HepG2 (cell line): Measurements from ENCODE around the gene SMIM28. TPM values are rescaled to one million over a fixed set of nuclear protein-coding genes. Genes with fewer than 3 reads are reported as not detected.

ENCODE experiments used
- ATAC-seq: fragments of 200-7000 bp; cut with Tn5 transposase; 3 replicates; pipeline ENCODE4 v1.9.1; 2020; ENCODE audit warnings: mild to moderate bottlenecking, moderate library complexity
- BruUV-seq: library from RNA; stranded (reverse); fragments of 400-500 nt; replicated peaks from 2 replicates; lab custom pipeline; 2021; lab: Mats Ljungman, UMichigan
- CTCF ChIA-PET: fragments of 300-600 bp; formaldehyde crosslinking; extraction: SDS; loops from one replicate; lab custom pipeline; 2021; ENCODE audit warnings: low total read pairs, inconsistent platforms, low intra/inter-chr PET ratio; lab: Yijun Ruan, JAX
- POLR2A ChIA-PET: fragments of 350-600 bp; sonication (Branson Sonifier 250); formaldehyde crosslinking; loops from one replicate; lab custom pipeline; 2020; ENCODE audit warnings: antibody characterized with exemption, inconsistent platforms; lab: Yijun Ruan, JAX
- DNase-seq: peaks from one replicate; pipeline ENCODE4 v3.0.0-alpha.2; 2015; ENCODE audit warnings: low spot score
- FAIRE-seq: peaks from 3 replicates; lab custom pipeline; 2011; peaks lifted over from hg19 to GRCh38; lab: Jason Lieb, UNC
- H2AFZ ChIP-seq: one replicate; pipeline ENCODE4 v1.6.1; 2011; ENCODE audit warnings: low read length, inconsistent platforms
- H3K27ac ChIP-seq: fragments of 300-600 bp; 3 replicates; pipeline ENCODE4 v1.8.0; 2011; ENCODE audit warnings: mixed run types, mild to moderate bottlenecking, mixed read lengths, low read length, inconsistent platforms; ENCODE audit not compliant: insufficient read depth; ENCODE audit errors: extremely low read length
- H3K27me3 ChIP-seq, 2 experiments: fragments of 200-600 bp in 1 of 2; 2 replicates in 1 of 2; 3 replicates in 1 of 2; pipeline versions ENCODE4 v1.6.0 to v1.8.0; 2011; ENCODE audit warnings: low read length in 2 of 2, mild to moderate bottlenecking in 2 of 2, moderate library complexity in 2 of 2, inconsistent platforms in 1 of 2; ENCODE audit not compliant: insufficient read depth in 2 of 2, control insufficient read depth in 1 of 2
- H3K36me3 ChIP-seq, 2 experiments: fragments of 200-600 bp in 1 of 2; replicated peaks in 1 of 2; 2 replicates in 1 of 2; 3 replicates in 1 of 2; pipeline versions ENCODE4 v1.5.1 to v1.8.0; 2011; ENCODE audit warnings: low read length in 2 of 2, inconsistent platforms in 1 of 2; ENCODE audit not compliant: insufficient read depth in 2 of 2, control insufficient read depth in 1 of 2
- H3K4me1 ChIP-seq: 2 replicates; pipeline ENCODE4 v1.5.1; 2012; ENCODE audit warnings: low read length, inconsistent platforms; ENCODE audit not compliant: insufficient read depth
- H3K4me2 ChIP-seq: 2 replicates; pipeline ENCODE4 v1.6.0; 2011; ENCODE audit warnings: low read depth, low read length, inconsistent platforms
- H3K4me3 ChIP-seq, 3 experiments: fragments of 200-600 bp in 1 of 3; sonication (generic), shearing (Covaris generic) in 1 of 3; replicated peaks in 1 of 3; 2 replicates each; pipeline ENCODE4 v1.5.1; 2011 to 2016; ENCODE audit warnings: low read length in 3 of 3, inconsistent platforms in 2 of 3, low read depth in 2 of 3, mild to moderate bottlenecking in 2 of 3, control low read depth in 1 of 3, mixed read lengths in 1 of 3; ENCODE audit not compliant: insufficient read depth in 1 of 3
- H3K79me2 ChIP-seq: one replicate; pipeline ENCODE4 v1.6.1; 2011; ENCODE audit warnings: low read length, inconsistent platforms; ENCODE audit not compliant: insufficient read depth
- H3K9ac ChIP-seq: 2 replicates; pipeline ENCODE4 v1.6.0; 2011; ENCODE audit warnings: mild to moderate bottlenecking, low read depth, low read length, inconsistent platforms; ENCODE audit not compliant: insufficient read depth
- H3K9me3 ChIP-seq: 2 replicates; pipeline ENCODE4 v1.5.1; 2012; ENCODE audit warnings: mild to moderate bottlenecking, low read length
- H4K20me1 ChIP-seq: 2 replicates; pipeline ENCODE4 v1.6.0; 2011; ENCODE audit warnings: inconsistent platforms, mild to moderate bottlenecking, low read length, moderate library complexity; ENCODE audit not compliant: insufficient read depth
- ATF7 ChIP-seq, 2 experiments: fragments of 450-650 bp in 1 of 2; sonication (generic) in 1 of 2; formaldehyde crosslinking in 1 of 2; IDR thresholded peaks; 2 replicates each; pipeline versions ENCODE4 v1.4.0 to v1.6.1; 2016 to 2020; ENCODE audit warnings: antibody characterized with exemption in 1 of 2, mild to moderate bottlenecking in 1 of 2, missing genetic modification reagents in 1 of 2
- BRCA1 ChIP-seq: sonication (generic); formaldehyde crosslinking; IDR thresholded peaks from 2 replicates; pipeline ENCODE4 v1.4.0; 2020; ENCODE audit warnings: missing genetic modification reagents
- KDM6A ChIP-seq: IDR thresholded peaks from 2 replicates; pipeline ENCODE4 v1.6.1; 2016; ENCODE audit warnings: low read depth
- RAD51 ChIP-seq: fragments of 450-650 bp; IDR thresholded peaks from 2 replicates; pipeline ENCODE4 v1.6.1; 2016; ENCODE audit warnings: borderline replicate concordance
- SIN3A ChIP-seq: IDR thresholded peaks from 2 replicates; pipeline ENCODE4 v1.6.1; 2011; ENCODE audit warnings: low read depth, mild to moderate bottlenecking, control low read depth, low read length, borderline replicate concordance
- USF2 ChIP-seq, 2 experiments: sonication (generic) in 1 of 2; formaldehyde crosslinking in 1 of 2; IDR thresholded peaks; 2 replicates each; pipeline versions ENCODE4 v1.5.1 to v1.6.1; 2011 to 2020; ENCODE audit warnings: borderline replicate concordance in 1 of 2, low read depth in 1 of 2, low read length in 1 of 2, mild to moderate bottlenecking in 1 of 2, missing genetic modification reagents in 1 of 2, moderate library complexity in 1 of 2
- ZNF318 ChIP-seq: sonication (generic); formaldehyde crosslinking; IDR thresholded peaks from 2 replicates; pipeline ENCODE4 v1.4.0; 2020; ENCODE audit warnings: mild to moderate bottlenecking, missing genetic modification reagents
- ZNF841 ChIP-seq: sonication (generic); formaldehyde crosslinking; IDR thresholded peaks from 2 replicates; pipeline ENCODE4 v1.8.1; 2023; ENCODE audit warnings: missing genetic modification reagents, borderline replicate concordance
- WGBS: methylation state at CpG from one replicate; pipeline ENCODE4 v1.1.6; 2017; ENCODE audit warnings: low lambda C conversion rate; 5-methylcytosine and 5-hydroxymethylcytosine counted together
- in situ Hi-C: cut with HindIII; loops from 2 replicates; pipeline ENCODE4 v1.10.0; 2017; ENCODE audit warnings: low pct_unique_long_range_greater_than_20kb; ENCODE audit not compliant: extremely low pct_ligation_motif_present
- intact Hi-C: fragments of 100-400 bp; cut with micrococcal nuclease; formaldehyde crosslinking; loops from one replicate; pipeline ENCODE4 v1.10.0; 2022; ENCODE audit not compliant: unreplicated experiment
- polyA plus RNA-seq, 8 experiments: library from polyadenylated mRNA; depleted of rRNA in 3 of 8; stranded (reverse) in 7 of 8; unstranded in 1 of 8; fragments of >200 nt; fragmentation: Illumina TruSeq in 4 of 8; extraction: Trizol in 4 of 8; gene quantifications; 2 replicates each; pipeline versions ENCODE4 v1.2.1 to v1.2.3, GENCODE V29; 2011 to 2016; ENCODE audit warnings: low read depth in 4 of 8, missing spikeins in 1 of 8, mixed read lengths in 1 of 8; ENCODE audit not compliant: insufficient read depth in 1 of 8
- total RNA-seq, 5 experiments: library from RNA; depleted of rRNA; stranded (reverse); fragments of >200 nt; fragmentation: Illumina TruSeq; extraction: Trizol; gene quantifications; 2 replicates each; pipeline ENCODE4 v1.2.3, GENCODE V29; 2016; ENCODE audit warnings: low read depth in 1 of 5
- TF ChIP-seq, protein P1 (sequence below): sonication (generic); formaldehyde crosslinking; IDR thresholded peaks from 2 replicates; pipeline ENCODE4 v1.4.0; 2020; ENCODE audit warnings: missing genetic modification reagents

SMIM28 gene
- total and polyA plus RNA-seq, 2 of the 13 experiments (the other 11 are each of a cell fraction or from before 2014, with no cell fraction given) = not detected

DNA sequence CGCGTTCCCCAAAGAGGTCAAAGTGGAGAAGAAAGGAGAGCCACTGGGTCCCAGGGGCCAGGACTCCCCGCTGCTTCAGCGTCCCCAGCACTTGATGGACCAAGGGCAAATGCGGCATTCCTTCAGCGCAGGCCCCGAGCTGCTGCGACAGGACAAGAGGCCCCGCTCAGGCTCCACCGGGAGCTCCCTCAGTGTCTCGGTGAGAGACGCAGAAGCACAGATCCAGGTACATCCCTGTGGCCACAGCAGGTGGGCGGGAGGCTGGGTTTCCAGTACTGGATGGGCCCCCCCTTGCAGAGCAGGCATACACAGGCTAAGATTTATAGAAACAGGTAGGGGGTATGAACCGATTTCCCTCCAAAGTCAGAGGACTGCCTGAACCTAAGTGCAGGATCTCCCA lies 42.7 kb upstream of the SMIM28 start (continued):
- TF ChIP-seq ZNF318 (CRISPR knock-in tag) (no peak), KDM6A (CRISPR knock-in tag) (no peak), ZNF841 (CRISPR knock-in tag) (no peak), SIN3A (no peak)
- TF ChIP-seq, all 625 proteins: peak for 0

- Histone ChIP-seq H3K9ac (no peak overlapping the region), H2AFZ (no peak overlapping the region), H3K4me3 (no peak overlapping the region), H3K79me2 (no peaks in the 10 kb centered on the region), H3K36me3 (no peaks in the 10 kb centered on the region), H3K4me2 (no peak overlapping the region), H3K27me3 (no peaks in the 10 kb centered on the region; a peak in 1 of 5 replicates), H3K4me1 (no peaks in the 10 kb centered on the region), H3K9me3 (no peaks in the 10 kb centered on the region), H3K27ac (no peak overlapping the region), H4K20me1 (no peaks in the 10 kb centered on the region)
- TF ChIP-seq ATF7 (IDR thresholded peaks at IDR 0.05) (peak; percentile 77; the same call in 1 of the 2 replicates), ATF7 (CRISPR knock-in tag; IDR thresholded peaks at IDR 0.05) (no peak), USF2 (IDR thresholded peaks at IDR 0.05; ENCODE audit: low read depth, low read length) (peak; percentile 71), USF2 (CRISPR knock-in tag; IDR thresholded peaks at IDR 0.05; ENCODE audit: borderline replicate concordance) (no peak), RAD51 (peak; percentile 55), BRCA1 (CRISPR knock-in tag) (no peak)
- TF ChIP-seq, protein P1, sequence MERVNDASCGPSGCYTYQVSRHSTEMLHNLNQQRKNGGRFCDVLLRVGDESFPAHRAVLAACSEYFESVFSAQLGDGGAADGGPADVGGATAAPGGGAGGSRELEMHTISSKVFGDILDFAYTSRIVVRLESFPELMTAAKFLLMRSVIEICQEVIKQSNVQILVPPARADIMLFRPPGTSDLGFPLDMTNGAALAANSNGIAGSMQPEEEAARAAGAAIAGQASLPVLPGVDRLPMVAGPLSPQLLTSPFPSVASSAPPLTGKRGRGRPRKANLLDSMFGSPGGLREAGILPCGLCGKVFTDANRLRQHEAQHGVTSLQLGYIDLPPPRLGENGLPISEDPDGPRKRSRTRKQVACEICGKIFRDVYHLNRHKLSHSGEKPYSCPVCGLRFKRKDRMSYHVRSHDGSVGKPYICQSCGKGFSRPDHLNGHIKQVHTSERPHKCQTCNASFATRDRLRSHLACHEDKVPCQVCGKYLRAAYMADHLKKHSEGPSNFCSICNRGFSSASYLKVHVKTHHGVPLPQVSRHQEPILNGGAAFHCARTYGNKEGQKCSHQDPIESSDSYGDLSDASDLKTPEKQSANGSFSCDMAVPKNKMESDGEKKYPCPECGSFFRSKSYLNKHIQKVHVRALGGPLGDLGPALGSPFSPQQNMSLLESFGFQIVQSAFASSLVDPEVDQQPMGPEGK (CRISPR knock-in tag) = no peak
- BruUV-seq = no TSS peak
- FAIRE-seq (no peak), DNase-seq (no peak), ATAC-seq (no peak)
- POLR2A ChIA-PET = no interaction called here
- 59% methylated on average over 8 of the region's 8 CpGs for WGBS
- in situ Hi-C loops = no loop called here
- CTCF ChIA-PET = no interaction called here
- intact Hi-C loops = no loop called here
These were observed 41.5 kb upstream of the SMIM28 start for GRCh38 chr6:138336221-138336620.
